HEK293 (cell line): ENCODE measurements around the gene METTL24.

Source experiments
- CTCF ChIA-PET: fragments of 350-600 bp; formaldehyde crosslinking; extraction: SDS; loops from one replicate; lab custom pipeline; 2021; ENCODE audit warnings: antibody characterized with exemption; lab: Yijun Ruan, JAX
- POLR2A ChIA-PET: fragments of 300-600 bp; formaldehyde crosslinking; extraction: SDS; loops from one replicate; lab custom pipeline; 2020; ENCODE audit warnings: antibody characterized with exemption, inconsistent platforms; lab: Yijun Ruan, JAX
- H3K27ac ChIP-seq: fragments of 200-500 bp; sonication (Bioruptor generic); 2 replicates; pipeline ENCODE4 v1.5.1; 2014; ENCODE audit warnings: low read depth, low read length, control low read depth, inconsistent platforms; ENCODE audit errors: extremely low read depth
- H3K36me3 ChIP-seq, 2 experiments: fragments of 200-500 bp in 1 of 2; sonication (Bioruptor generic) in 1 of 2; 1 replicate in 1 of 2; 2 replicates in 1 of 2; pipeline ENCODE4 v1.5.1; 2014 to 2017; ENCODE audit warnings: inconsistent platforms in 2 of 2, low read length in 2 of 2; ENCODE audit not compliant: control insufficient read depth in 2 of 2, insufficient read depth in 1 of 2
- H3K4me1 ChIP-seq: fragments of 200-500 bp; sonication (Bioruptor generic); 2 replicates; pipeline ENCODE4 v1.5.1; 2014; ENCODE audit warnings: mild to moderate bottlenecking, low read length, inconsistent platforms; ENCODE audit not compliant: control insufficient read depth, insufficient read depth
- H3K4me3 ChIP-seq: 2 replicates; pipeline ENCODE4 v1.5.1; 2011; ENCODE audit warnings: low read depth, mild to moderate bottlenecking, control low read depth, low read length, moderate library complexity
- H3K9me3 ChIP-seq: fragments of 200-500 bp; sonication (Bioruptor generic); 2 replicates; pipeline ENCODE4 v1.5.1; 2014; ENCODE audit warnings: low read depth, low read length, inconsistent platforms; ENCODE audit not compliant: control insufficient read depth, insufficient read depth
- IKZF3 ChIP-seq: fragments of 450-650 bp; IDR thresholded peaks from 2 replicates; pipeline ENCODE4 v1.5.0; 2018; ENCODE audit warnings: missing biosample characterization, mild to moderate bottlenecking, missing genetic modification characterization, moderate library complexity
- KLF16 ChIP-seq: fragments of 450-650 bp; formaldehyde crosslinking; IDR thresholded peaks from 2 replicates; pipeline ENCODE4 v1.5.1; 2017; ENCODE audit warnings: missing biosample characterization, missing genetic modification characterization
- SP3 ChIP-seq: fragments of 450-650 bp; formaldehyde crosslinking; IDR thresholded peaks from 2 replicates; pipeline ENCODE4 v1.5.1; 2016; ENCODE audit warnings: missing biosample characterization, missing genetic modification characterization
- TRIM28 ChIP-seq: IDR thresholded peaks from 2 replicates; pipeline ENCODE4 v1.6.1; 2011; ENCODE audit warnings: low read length, control low read depth, borderline replicate concordance
- ZNF132 ChIP-seq: fragments of 450-650 bp; formaldehyde crosslinking; IDR thresholded peaks from 2 replicates; pipeline ENCODE4 v1.5.1; 2017; ENCODE audit warnings: missing biosample characterization, missing genetic modification characterization, borderline replicate concordance
- ZNF23 ChIP-seq: fragments of 450-650 bp; formaldehyde crosslinking; IDR thresholded peaks from 2 replicates; pipeline ENCODE4 v1.5.1; 2016; ENCODE audit warnings: missing biosample characterization, missing genetic modification characterization, borderline replicate concordance
- ZNF350 ChIP-seq: fragments of 450-650 bp; formaldehyde crosslinking; IDR thresholded peaks from 2 replicates; pipeline ENCODE4 v1.5.0; 2017; ENCODE audit warnings: missing biosample characterization, mild to moderate bottlenecking, missing genetic modification characterization
- ZNF404 ChIP-seq: fragments of 450-650 bp; formaldehyde crosslinking; IDR thresholded peaks from 2 replicates; pipeline ENCODE4 v1.5.1; 2017; ENCODE audit warnings: missing biosample characterization, missing genetic modification characterization
- ZNF624 ChIP-seq: fragments of 450-650 bp; formaldehyde crosslinking; IDR thresholded peaks from 2 replicates; pipeline ENCODE4 v1.5.1; 2017; ENCODE audit warnings: missing biosample characterization, missing genetic modification characterization
- ZNF701 ChIP-seq: fragments of 450-650 bp; formaldehyde crosslinking; IDR thresholded peaks from 2 replicates; pipeline ENCODE4 v1.5.1; 2016; ENCODE audit warnings: missing biosample characterization, missing genetic modification characterization
- ZNF843 ChIP-seq: fragments of 450-650 bp; formaldehyde crosslinking; IDR thresholded peaks from 2 replicates; pipeline ENCODE4 v1.5.1; 2016; ENCODE audit warnings: missing biosample characterization, missing genetic modification characterization
- TF ChIP-seq, protein P1 (sequence below): fragments of 450-650 bp; formaldehyde crosslinking; IDR thresholded peaks from 2 replicates; pipeline ENCODE4 v1.5.1; 2016; ENCODE audit warnings: missing biosample characterization, missing genetic modification characterization
- TF ChIP-seq, protein P2 (sequence below): fragments of 450-650 bp; formaldehyde crosslinking; IDR thresholded peaks from 2 replicates; pipeline ENCODE4 v1.5.1; 2017; ENCODE audit warnings: missing biosample characterization, missing genetic modification characterization
- TF ChIP-seq, protein P3 (sequence below): fragments of 450-650 bp; IDR thresholded peaks from 2 replicates; pipeline ENCODE4 v1.5.1; 2018; ENCODE audit warnings: missing biosample characterization, mild to moderate bottlenecking, missing genetic modification characterization
- TF ChIP-seq, protein P4 (sequence below): fragments of 450-650 bp; formaldehyde crosslinking; IDR thresholded peaks from 2 replicates; pipeline ENCODE4 v1.5.1; 2016; ENCODE audit warnings: missing biosample characterization, missing genetic modification characterization
- TF ChIP-seq, protein P5 (sequence below): fragments of 450-650 bp; formaldehyde crosslinking; IDR thresholded peaks from 2 replicates; pipeline ENCODE4 v1.5.1; 2016; ENCODE audit warnings: missing biosample characterization, missing genetic modification characterization
- TF ChIP-seq, protein P6 (sequence below): fragments of 450-650 bp; formaldehyde crosslinking; IDR thresholded peaks from 2 replicates; pipeline ENCODE4 v1.5.1; 2016; ENCODE audit warnings: missing biosample characterization, missing genetic modification characterization, low read depth
- TF ChIP-seq, protein P7 (sequence below): fragments of 450-650 bp; formaldehyde crosslinking; IDR thresholded peaks from 2 replicates; pipeline ENCODE4 v1.5.1; 2017; ENCODE audit warnings: missing biosample characterization, mild to moderate bottlenecking, missing genetic modification characterization, moderate library complexity
- TF ChIP-seq, protein P8 (sequence below): fragments of 450-650 bp; formaldehyde crosslinking; IDR thresholded peaks from 2 replicates; pipeline ENCODE4 v1.5.1; 2016; ENCODE audit warnings: missing biosample characterization, missing genetic modification characterization, borderline replicate concordance
- TF ChIP-seq, protein P9 (sequence below): fragments of 450-650 bp; formaldehyde crosslinking; IDR thresholded peaks from 2 replicates; pipeline ENCODE4 v1.5.1; 2016; ENCODE audit warnings: missing biosample characterization, missing genetic modification characterization
- TF ChIP-seq, protein P10 (sequence below): fragments of 450-650 bp; formaldehyde crosslinking; IDR thresholded peaks from 2 replicates; pipeline ENCODE4 v1.5.1; 2016; ENCODE audit warnings: missing biosample characterization, missing genetic modification characterization

Gene METTL24

DNA sequence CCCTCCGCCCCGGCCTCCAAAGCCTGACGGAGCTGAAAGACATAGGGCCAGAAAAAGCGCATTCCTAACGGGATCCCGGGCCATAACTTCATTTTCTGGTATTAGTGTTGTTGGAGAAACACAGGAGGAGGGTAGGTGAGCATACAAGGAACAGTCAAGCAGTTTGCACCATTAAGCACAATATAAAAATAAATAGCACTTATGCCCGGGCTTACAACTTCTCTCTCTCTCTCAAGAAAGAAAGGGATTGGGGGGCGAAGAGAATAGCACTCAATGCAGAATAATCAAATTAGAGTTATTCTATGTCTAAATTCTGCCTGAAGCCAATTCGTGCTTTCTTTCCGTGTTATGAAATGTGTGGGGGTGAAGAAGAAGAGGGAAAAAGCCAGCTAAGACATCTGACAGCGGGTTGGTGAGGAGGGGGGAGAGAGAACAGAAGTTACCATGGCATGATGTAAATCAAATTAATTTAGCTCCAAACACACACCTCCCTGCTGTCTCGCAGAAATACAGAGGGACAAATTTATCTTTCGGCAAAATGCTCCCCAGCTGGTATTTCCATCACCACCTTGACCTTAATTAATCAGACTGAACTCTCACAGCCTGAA, 508 bp upstream of the METTL24 start (continued):
- TF ChIP-seq, protein P1, sequence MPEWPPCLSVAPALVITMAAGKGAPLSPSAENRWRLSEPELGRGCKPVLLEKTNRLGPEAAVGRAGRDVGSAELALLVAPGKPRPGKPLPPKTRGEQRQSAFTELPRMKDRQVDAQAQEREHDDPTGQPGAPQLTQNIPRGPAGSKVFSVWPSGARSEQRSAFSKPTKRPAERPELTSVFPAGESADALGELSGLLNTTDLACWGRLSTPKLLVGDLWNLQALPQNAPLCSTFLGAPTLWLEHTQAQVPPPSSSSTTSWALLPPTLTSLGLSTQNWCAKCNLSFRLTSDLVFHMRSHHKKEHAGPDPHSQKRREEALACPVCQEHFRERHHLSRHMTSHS (tag by site-specific recombination), result no peak
- TF ChIP-seq ZNF843 (tag by site-specific recombination), result no peak
- TF ChIP-seq, protein P2, sequence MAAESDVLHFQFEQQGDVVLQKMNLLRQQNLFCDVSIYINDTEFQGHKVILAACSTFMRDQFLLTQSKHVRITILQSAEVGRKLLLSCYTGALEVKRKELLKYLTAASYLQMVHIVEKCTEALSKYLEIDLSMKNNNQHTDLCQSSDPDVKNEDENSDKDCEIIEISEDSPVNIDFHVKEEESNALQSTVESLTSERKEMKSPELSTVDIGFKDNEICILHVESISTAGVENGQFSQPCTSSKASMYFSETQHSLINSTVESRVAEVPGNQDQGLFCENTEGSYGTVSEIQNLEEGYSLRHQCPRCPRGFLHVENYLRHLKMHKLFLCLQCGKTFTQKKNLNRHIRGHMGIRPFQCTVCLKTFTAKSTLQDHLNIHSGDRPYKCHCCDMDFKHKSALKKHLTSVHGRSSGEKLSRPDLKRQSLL (tag by site-specific recombination), result no peak
- TF ChIP-seq KLF16 (tag by site-specific recombination), result no peak
- no peak for TF ChIP-seq SP3 (tag by site-specific recombination)
- TF ChIP-seq, protein P3, sequence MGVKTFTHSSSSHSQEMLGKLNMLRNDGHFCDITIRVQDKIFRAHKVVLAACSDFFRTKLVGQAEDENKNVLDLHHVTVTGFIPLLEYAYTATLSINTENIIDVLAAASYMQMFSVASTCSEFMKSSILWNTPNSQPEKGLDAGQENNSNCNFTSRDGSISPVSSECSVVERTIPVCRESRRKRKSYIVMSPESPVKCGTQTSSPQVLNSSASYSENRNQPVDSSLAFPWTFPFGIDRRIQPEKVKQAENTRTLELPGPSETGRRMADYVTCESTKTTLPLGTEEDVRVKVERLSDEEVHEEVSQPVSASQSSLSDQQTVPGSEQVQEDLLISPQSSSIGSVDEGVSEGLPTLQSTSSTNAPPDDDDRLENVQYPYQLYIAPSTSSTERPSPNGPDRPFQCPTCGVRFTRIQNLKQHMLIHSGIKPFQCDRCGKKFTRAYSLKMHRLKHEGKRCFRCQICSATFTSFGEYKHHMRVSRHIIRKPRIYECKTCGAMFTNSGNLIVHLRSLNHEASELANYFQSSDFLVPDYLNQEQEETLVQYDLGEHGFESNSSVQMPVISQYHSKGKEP, result no peak
- TF ChIP-seq, protein P4, sequence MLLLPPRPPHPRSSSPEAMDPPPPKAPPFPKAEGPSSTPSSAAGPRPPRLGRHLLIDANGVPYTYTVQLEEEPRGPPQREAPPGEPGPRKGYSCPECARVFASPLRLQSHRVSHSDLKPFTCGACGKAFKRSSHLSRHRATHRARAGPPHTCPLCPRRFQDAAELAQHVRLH (tag by site-specific recombination), result no peak
- TF ChIP-seq, protein P5, sequence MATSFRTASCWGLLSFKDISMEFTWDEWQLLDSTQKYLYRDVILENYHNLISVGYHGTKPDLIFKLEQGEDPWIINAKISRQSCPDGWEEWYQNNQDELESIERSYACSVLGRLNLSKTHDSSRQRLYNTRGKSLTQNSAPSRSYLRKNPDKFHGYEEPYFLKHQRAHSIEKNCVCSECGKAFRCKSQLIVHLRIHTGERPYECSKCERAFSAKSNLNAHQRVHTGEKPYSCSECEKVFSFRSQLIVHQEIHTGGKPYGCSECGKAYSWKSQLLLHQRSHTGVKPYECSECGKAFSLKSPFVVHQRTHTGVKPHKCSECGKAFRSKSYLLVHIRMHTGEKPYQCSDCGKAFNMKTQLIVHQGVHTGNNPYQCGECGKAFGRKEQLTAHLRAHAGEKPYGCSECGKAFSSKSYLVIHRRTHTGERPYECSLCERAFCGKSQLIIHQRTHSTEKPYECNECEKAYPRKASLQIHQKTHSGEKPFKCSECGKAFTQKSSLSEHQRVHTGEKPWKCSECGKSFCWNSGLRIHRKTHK (tag by site-specific recombination), result no peak
- TF ChIP-seq, protein P6, sequence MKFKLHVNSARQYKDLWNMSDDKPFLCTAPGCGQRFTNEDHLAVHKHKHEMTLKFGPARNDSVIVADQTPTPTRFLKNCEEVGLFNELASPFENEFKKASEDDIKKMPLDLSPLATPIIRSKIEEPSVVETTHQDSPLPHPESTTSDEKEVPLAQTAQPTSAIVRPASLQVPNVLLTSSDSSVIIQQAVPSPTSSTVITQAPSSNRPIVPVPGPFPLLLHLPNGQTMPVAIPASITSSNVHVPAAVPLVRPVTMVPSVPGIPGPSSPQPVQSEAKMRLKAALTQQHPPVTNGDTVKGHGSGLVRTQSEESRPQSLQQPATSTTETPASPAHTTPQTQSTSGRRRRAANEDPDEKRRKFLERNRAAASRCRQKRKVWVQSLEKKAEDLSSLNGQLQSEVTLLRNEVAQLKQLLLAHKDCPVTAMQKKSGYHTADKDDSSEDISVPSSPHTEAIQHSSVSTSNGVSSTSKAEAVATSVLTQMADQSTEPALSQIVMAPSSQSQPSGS (tag by site-specific recombination), result no peak

DNA sequence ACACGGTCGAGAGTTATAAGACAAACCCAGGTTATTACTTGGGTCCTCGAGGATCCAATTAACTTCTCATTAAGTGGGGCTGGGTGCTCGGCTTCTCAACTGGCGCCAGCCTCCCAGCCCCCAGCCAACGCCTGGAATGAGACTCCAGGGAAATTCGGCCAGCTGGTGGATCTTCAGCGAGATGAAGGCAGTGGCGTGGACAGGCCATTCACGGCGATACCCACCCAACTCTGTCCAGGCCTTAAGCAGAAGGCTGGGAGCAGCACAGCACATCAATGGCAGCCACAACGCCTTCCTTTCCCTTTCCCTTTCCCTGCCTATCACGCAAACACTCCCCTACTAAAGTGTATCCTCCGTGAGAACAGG, 868 bp downstream of the METTL24 start:
- Histone ChIP-seq H3K4me1 (no peaks in the 10 kb centered on the region; the same call in 1 of the 2 replicates), H3K4me3 (no peak overlapping the region), H3K9me3 (no peaks in the 10 kb centered on the region), H3K27ac (no peak overlapping the region; the same call in 1 of the 2 replicates), H3K36me3 (no peaks in the 10 kb centered on the region)
- TF ChIP-seq ZNF701, result no peak
- TF ChIP-seq, protein P7, sequence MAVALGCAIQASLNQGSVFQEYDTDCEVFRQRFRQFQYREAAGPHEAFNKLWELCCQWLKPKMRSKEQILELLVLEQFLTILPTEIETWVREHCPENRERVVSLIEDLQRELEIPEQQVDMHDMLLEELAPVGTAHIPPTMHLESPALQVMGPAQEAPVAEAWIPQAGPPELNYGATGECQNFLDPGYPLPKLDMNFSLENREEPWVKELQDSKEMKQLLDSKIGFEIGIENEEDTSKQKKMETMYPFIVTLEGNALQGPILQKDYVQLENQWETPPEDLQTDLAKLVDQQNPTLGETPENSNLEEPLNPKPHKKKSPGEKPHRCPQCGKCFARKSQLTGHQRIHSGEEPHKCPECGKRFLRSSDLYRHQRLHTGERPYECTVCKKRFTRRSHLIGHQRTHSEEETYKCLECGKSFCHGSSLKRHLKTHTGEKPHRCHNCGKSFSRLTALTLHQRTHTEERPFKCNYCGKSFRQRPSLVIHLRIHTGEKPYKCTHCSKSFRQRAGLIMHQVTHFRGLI (tag by site-specific recombination), result no peak
- TF ChIP-seq, protein P8, sequence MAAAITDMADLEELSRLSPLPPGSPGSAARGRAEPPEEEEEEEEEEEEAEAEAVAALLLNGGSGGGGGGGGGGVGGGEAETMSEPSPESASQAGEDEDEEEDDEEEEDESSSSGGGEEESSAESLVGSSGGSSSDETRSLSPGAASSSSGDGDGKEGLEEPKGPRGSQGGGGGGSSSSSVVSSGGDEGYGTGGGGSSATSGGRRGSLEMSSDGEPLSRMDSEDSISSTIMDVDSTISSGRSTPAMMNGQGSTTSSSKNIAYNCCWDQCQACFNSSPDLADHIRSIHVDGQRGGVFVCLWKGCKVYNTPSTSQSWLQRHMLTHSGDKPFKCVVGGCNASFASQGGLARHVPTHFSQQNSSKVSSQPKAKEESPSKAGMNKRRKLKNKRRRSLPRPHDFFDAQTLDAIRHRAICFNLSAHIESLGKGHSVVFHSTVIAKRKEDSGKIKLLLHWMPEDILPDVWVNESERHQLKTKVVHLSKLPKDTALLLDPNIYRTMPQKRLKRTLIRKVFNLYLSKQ (tag by site-specific recombination), result no peak
- TF ChIP-seq, protein P9, sequence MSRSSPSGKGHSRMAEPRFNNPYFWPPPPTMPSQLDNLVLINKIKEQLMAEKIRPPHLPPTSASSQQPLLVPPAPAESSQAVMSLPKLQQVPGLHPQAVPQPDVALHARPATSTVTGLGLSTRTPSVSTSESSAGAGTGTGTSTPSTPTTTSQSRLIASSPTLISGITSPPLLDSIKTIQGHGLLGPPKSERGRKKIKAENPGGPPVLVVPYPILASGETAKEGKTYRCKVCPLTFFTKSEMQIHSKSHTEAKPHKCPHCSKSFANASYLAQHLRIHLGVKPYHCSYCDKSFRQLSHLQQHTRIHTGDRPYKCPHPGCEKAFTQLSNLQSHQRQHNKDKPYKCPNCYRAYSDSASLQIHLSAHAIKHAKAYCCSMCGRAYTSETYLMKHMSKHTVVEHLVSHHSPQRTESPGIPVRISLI (tag by site-specific recombination), result no peak
- TF ChIP-seq ZNF624 (tag by site-specific recombination), result no peak
- TF ChIP-seq, protein P10, sequence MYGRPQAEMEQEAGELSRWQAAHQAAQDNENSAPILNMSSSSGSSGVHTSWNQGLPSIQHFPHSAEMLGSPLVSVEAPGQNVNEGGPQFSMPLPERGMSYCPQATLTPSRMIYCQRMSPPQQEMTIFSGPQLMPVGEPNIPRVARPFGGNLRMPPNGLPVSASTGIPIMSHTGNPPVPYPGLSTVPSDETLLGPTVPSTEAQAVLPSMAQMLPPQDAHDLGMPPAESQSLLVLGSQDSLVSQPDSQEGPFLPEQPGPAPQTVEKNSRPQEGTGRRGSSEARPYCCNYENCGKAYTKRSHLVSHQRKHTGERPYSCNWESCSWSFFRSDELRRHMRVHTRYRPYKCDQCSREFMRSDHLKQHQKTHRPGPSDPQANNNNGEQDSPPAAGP (tag by site-specific recombination), result no peak
- no peak for TF ChIP-seq IKZF3 (tag by site-specific recombination)
- TF ChIP-seq TRIM28, result no peak
- no peak for TF ChIP-seq ZNF404
- no peak for TF ChIP-seq ZNF23 (tag by site-specific recombination)
- no peak for TF ChIP-seq ZNF350
- no peak for TF ChIP-seq ZNF132 (tag by site-specific recombination)
- ChIA-PET CTCF (interaction anchor here (0.8 kb wide), 1 partner anchor 22 kb away, joined by 3 read pairs; no protein-coding TSS in a partner anchor), POLR2A (no interaction called here)
